Stimulated activated CD8-positive, alpha-beta memory T cell treated with anti-CD3 and anti-CD28 coated beads, Interleukin-7, amount 100 ng/mL, for 1 hour (primary cell): ENCODE results near the gene NR1I3.

Experiments used
- DNase-seq, 2 donors: peaks; one replicate each; pipeline ENCODE4 v3.0.0-alpha.2; 2020; ENCODE audit warnings: low read depth in 2 of 2

Gene NR1I3

DNA sequence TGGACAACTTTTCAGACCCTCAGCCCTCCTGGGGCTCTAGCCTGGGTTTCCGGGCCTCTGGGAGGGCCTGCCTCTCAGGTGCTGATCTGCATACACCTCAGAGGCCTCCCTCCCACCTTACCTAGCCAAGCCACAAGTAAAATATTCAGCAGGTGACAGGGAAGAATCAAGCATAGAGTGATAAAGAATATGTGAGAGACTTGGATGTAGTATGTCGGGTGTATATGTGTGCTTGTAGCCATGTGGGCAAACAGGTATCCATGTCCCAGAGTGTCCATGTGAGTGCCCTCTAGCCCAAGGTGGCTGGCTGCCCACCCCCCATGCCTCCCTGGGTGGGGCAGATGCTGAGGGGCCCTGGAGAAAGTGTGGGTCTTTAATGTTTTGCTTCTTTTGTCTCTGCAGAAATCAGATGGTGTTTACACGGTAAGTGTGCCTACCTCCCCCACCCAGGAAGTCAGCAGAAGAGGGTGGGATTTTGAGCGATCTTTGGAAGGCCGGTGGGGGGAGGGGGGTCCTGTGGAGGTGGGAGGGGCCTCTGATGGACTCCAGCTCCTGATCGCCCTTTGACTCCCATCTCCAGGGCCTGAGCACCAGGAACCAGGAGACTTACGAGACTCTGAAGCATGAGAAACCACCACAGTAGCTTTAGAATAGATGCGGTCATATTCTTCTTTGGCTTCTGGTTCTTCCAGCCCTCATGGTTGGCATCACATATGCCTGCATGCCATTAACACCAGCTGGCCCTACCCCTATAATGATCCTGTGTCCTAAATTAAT lies 19.5 kb downstream of the NR1I3 start:
- DNase-seq, result no peak

DNA sequence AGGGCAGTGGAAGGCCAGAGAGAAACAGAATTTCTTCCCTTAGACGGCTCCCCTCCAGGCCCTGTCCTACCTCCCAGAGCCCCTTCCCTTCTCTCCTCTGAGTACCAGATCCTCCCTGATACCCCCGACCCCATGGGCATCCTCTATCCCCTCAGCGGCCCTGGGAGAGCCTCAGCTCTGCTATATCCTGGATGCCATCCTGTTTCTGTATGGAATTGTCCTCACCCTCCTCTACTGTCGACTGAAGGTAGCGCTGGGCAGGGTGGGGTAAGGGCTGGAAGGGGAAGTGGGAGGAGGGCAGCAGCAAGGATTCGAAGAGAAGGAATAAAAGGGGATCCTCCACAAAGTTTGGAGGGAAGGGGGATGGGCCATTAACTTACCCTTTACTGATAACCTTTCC lies 20.2 kb downstream of the NR1I3 start:
- no peak for DNase-seq

DNA sequence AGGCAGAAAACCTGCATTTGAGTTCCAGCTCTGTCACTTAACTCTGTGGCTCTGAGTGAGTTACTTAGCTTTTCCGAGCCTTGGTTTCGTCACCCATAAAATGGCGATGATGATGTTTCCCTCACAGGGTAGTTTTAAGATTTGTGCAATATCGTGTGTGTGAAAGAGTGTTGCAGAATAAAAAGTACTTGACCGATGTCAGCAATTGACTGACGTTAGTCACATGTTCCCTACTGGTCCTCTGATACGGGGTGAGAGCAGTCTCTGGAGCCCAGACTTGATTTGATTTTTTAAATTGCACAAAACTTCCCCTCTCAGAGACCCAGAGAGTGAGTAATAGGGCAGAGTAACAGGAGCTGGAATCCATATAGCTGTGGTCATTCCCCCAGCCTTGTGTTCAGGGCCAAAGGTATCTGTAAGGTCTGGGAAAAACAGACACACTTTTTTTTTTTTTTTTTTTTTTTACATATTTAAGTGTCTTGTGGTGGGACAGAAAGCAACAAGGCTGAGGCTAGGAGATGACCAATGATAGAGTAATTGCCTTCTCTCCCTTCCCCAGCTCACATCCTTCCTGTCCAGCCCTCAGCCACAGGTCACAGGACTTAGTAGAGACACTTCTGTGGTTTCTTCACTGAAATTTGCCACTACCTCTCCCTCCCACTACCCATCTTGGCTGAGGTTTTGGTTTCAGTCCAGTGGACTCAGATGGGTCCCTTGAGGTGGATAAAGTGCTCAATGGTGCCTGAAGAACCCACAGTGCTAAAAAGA lies 20.9 kb downstream of the NR1I3 start:
- no peak for DNase-seq

DNA sequence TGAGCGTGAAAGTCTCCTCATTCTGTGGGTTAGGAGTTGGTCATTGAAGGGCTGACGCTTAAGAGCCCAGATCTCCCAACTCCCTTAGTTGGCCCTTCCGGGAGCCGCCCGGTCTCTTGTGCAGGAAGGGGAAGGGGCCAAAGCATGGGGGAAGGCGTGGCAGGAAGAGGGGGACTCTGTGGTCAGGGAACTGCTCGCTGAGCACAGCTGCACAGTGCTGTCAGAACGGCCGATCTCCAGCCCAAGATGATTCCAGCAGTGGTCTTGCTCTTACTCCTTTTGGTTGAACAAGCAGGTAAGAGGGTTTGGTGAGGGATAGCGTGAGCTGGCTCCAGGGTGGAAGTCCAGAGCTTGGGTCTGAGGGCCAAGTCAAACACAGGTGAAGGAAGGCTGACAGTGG lies 22.9 kb downstream of the NR1I3 start, which contains the start of gene FCER1G:
Gene FCER1G (plus strand): TSS at position 220 of the 400 bp plus-strand sequence. CDS start 27 bp downstream, at position 247.
- DNase-seq, result no peak

DNA sequence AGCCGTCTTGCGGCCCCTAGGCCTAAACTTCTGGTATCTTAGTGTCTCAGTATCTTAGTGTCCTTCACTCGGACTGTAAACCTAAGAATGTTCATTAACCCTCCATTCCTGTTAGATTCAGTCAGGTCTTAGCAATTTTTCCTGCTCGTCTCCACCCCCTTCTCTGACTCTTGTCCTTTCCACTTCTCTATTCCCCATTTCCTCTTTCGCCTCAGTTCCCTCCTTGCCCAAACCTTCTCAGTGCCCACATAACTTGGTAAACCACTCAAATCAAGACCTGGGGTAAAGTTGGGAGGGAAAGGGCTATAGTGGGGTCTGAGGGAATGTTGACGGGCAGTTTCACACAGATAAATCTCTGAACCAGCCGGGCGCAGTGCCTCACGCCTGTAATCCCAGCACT lies 23.6 kb downstream of the NR1I3 start:
- DNase-seq, result no peak

DNA sequence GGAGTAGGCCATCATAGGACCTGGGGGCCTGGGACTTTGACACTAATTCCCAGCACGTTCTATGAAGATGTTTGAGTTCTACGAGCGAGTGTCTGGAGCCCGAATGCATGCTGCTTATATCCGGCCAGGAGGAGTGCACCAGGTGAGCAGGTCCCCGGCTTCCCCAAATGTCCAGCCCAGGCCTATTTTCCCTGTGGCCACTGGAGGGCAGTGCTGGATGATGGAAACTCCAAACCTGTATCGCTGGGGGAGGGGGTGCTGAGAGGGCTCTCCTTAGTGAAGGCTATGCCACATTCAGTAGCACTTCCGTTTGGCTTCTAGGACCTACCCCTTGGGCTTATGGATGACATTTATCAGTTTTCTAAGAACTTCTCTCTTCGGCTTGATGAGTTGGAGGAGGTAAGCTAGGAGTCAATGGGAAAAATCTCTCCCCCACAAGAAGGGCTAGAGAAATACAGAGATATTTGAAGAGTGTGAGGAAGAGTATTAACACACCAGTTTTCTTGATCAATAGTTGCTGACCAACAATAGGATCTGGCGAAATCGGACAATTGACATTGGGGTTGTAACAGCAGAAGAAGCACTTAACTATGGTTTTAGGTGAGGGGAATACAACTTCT lies 28.1 kb downstream of the NR1I3 start:
- DNase-seq, result peak; percentile 25 to 50

DNA sequence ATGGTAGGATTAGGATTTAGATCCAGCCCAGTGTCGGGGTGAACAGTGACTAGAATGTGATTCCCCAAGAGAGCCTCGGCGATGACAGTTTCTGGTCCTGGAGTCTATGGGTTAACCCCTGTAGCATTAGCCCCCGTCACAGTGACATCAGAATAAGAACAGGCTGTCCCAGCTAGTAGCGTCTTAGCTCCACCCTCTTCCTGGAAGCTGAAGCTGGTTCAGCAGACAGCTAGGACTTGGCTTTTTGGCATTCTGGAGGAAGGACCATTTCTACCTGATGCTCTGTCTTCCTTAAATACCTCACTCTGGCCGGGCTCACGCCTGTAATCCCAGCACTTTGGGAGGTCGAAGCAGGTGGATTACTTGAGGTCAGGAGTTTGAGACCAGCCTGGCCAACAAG lies 30.8 kb downstream of the NR1I3 start:
- DNase-seq, result no peak

DNA sequence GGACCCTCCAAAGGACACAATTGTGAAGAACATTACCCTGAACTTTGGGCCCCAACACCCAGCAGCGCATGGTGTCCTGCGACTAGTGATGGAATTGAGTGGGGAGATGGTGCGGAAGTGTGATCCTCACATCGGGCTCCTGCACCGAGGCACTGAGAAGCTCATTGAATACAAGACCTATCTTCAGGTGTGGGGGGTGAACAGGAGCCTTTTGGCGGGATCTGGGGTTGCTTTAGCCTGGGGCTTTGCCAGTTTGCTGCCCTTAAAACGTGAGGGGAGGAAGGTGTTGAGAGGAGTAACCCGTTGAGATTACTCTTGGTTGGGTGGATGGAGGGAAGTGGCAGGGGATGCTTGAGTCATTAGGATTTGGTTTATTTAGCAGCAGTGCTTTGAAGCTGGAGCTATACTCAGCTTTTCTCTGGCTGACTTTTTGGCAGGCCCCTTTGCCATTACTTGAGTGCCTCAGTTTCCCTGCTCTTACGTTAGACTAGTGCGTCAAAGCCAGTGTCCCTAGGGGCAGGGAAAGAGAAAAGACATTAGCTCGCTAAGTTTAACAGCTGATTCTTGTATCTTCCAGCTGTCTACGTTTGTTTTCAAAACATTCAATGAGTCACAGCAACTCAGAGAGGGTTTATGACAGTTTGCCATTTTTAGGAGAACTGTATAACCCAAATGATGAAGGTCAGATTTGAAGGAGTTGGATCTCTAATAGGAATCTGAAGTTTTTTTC lies 31.4 kb downstream of the NR1I3 start:
- DNase-seq, result no peak

DNA sequence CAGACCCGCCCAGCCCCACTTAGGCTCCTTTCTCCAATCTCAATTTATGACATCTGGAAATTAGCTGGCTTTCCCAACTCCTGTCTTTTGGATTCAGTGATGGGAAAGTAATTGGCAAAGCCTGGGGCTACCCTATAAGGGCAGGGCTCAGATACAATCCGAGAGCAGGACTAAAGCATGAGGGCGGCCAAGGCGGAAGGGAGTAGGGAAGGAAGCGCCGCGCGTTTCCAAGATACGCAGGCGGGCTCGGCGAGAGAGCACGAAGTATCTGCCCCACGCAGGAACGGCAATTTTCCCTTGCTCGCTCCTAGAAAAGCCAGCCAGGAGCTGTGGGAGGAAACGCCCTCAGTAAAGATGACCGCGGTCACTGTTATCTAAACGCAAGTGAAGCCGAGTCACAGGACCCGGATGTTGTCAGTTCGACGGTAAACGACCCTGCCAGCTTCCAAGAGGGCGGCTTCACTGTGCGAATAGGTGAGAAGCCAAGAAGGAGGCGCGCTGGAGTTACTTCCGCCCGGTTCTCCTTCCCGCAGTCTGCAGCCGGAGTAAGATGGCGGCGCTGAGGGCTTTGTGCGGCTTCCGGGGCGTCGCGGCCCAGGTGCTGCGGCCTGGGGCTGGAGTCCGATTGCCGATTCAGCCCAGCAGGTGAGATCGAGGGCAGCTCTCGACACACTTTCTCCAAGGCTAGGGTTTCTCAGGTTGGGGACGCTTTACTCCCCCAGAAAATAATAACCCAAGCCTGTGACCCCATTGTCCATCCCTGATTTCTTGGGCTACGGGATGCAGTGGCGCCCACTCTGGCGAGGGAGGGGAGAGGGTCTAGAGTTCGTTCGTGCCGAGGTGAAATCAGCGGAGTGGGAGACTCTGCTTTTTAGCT lies 35.9 kb downstream of the NR1I3 start, which contains the start of gene NDUFS2:
Gene NDUFS2 (plus strand): TSS at position 532 of the 877 bp plus-strand sequence. CDS start 19 bp downstream, at position 551.
- DNase-seq, result peak; percentile 91

DNA sequence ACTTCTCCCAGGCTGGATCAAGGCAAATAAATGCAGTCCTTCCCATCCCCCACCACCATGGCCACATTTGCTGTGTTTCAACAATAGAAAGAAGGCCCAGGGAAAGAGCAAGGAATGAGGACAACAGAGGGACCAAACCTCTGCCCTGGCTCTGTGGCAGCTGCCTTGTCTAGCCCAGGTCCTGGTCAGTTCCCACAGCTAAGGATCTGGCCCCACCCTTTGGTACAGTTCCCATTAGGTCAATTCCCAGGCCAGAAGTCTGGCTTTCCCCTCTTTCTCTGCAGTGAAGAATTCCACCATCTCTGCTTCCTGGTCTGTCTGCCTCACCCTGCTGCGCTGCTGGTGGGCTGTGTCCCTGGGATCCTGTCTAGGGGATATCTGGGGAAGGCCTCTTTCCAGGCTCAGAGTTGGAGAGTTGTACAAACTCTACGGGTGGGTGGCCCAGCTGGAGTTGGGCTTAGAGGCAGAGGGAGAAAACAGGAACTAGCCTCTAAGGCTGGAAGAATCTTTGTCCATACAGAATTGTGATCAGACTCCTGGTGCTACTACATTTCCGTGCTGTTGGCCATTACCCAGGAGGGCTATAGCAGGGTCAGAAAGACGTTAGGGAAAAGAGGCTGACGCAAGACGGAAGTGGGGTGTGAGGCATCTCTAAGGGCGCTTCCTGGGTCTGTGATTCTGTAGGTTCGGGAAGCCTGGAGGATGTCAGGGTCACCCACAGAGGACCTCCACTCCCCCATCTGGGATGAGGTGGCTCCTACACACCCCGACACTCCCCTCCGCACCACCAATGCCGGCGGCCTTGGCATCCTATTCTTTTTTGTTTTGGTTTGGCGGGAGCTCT lies 36.8 kb downstream of the NR1I3 start:
- no peak for DNase-seq

DNA sequence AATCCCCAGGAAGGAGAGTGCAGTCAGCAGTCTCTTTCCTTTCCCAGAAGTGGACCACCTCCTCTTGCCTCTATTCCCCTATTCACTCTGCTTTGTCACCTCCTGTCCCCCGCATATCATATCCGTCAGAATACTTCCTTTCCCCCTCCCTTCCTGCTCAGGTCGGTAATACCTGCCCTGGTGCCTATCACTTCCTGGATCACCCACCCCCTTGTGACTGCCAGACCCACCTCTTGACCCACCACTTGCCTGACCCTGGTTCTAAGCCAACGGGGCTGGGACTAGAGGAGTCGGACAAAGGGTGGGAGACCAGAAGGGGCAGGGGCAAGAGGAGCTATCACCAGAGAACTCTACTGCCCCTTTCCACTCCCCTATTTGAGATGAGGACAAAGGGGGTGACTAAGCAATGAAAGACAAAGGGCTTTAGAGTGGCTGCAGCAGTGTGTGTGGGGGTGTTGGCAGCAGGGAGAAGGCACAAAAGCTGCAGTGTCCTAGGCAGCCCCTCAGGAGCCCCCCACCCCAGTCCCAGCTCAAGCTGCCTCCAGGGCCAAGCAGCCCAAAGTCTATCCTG lies 37.5 kb downstream of the NR1I3 start:
- DNase-seq, result no peak

DNA sequence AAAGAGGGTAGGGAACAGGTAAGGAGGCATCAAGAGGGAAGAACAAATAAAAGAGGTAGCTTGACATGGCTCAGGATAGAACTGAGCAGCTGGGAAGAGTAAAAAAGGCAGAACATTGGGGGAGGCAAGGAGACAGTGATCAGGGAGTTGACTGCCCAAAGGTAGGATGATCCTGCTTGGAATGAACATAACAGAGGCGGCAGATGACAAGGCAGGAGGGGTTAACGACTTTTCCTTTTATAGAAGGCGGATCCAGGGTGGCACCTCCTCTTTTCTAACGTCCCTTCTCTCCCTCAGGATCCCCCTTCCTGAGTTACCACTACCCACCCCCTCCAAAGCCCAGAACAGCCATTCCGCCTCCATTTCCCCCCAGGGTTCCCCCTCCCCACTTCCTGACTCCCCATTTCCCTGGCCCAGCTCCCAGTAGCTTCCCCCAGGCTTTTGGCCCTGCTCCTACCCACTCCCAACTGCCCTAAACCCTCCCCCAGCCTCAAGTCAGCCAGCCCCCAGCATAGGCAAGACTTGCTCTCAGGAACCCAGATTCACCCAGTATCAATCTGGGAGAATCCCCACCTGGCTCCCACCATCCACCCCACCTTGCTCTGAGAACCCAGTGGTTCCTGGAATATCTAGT lies 38.4 kb downstream of the NR1I3 start:
- no peak for DNase-seq

DNA sequence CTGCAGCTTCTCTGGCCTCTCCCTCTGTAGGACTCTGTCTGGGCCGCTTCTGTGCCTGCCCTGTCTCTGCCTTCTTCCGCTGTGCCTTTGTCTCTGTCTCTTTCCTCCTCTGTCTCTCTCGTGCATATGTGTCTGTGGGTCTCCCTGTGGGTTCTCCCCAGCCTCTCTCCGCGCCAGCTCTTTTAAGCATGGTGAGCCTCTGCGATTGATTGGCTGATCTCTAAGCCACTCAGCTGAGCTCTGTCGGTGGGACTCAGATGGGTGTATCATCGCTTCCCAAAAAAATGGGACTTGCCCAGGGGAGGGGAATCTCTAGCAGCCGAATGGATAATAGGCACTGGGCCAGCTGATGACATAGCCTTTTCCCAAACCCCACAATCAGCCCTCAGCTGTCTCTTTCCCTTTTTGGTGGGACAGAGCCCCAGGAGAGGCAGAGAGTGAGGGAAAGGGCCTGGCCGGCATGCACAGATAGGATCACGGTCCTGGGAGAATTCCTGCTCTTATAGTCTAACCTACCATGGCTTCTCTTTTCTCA lies 39.0 kb downstream of the NR1I3 start, which contains the start of gene ADAMTS4:
Gene ADAMTS4 (minus strand): TSS at position 158 of the 535 bp plus-strand sequence. CDS start 427 bp downstream, outside the sequence.
- DNase-seq, result no peak

DNA sequence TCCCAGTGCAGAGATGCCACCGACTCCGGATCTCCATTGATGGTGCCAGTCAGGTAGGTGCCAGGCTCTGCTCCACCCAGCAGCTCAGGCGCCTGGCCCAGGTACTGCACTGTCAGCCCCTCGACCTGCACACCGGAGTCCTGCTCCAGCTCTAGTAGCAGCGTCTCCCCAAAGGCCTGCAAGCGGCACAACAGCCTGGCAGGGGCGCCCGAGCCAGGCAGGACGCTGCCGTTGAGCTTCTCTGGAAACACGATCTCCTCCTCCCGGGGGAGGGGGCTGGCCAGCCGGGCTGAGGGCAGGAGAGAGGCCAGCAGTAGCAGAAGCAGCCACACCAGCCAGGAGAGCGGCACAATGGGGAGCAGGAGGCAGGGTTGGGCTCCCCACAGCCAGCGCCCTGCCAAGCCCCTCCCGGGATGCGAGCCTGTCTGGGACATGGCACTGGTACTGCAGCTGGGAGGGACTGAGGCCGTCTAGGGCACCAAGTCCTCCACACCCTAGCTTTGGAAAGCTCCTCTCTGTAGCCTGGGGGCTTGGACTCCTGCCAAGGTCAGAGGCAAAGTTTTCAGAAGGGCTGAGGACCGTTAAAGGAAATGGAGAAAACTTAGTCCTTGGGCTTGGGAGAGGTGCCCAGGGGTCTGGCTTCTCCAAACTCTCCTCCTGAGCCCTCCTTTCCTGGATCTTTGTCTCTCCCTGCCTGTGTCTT lies 39.7 kb downstream of the NR1I3 start:
- DNase-seq, result no peak

DNA sequence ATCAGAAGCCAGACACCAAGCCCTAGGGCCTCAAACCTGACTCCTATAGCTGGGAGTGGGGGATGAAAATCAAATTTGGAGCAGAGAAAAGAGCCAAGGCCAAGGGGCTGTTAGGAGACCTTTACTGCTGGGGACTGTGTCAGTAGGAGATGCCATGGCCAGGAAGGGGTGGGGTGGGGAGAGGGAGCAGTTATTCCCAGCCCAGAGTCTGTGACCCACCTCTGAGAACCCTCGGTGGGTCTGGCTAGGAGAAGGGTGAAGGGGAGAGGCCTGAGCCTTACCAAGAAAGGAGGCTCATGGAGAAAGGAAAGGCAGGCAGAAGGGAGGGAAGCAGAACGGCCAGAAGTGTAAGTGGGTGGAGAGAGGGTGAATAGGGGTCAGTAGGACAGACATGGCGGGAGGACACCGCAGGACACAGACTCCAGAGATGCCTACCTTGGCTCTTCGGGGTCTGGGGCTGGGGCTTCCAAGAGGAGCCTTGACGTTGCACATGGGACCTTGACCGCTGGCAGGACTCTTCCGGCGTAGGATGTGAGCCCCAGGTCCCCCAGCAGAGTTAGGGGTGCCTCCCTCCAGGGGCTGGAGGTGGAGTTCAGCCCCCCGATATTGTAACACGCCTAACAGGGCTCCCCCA lies 40.3 kb downstream of the NR1I3 start:
- DNase-seq, result no peak

DNA sequence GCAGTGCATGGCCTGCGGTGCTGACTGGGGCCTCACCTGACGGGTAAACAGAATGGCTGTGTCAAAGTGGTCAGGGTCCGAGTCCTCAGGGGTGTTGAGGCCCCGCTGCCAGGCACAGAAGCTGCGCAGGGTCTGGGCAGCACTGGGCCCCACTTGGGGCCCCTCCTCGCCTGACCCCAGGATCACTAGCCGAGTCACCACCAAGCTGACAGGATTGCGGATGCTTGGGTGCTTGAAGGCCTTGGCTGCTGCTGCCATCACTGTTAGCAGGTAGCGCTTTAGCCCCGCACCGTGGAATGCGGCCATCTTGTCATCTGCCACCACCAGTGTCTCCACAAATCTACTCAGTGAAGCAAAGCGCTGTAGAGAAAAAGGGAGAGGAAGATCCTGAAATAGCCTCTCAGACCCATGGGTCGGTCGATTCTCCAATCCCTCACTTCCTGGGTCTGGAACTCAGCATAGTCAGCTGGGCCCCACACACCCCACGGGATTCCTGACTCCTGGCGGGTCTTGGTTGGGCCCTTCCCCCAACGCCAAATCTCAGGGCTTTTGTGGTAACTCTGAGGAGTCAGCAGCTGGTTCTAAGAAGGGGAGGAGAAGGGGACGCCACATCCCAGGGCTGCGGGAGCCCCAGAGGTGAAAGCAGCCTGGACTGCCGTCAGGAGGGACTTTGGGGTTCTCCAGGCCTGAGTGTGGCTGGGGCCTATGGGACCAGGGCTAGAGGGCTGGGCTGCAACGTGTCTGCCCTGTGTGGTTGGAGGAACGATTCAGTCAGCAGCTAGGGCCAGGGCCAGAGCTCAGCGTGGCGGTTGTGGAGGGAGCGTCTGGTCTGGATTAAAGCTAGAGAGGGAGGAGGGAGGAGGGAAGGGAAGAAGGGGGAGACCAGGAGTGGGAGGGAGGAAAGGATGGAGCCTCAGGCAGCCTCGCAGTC lies 41.2 kb downstream of the NR1I3 start:
- no peak for DNase-seq
